HepG2 (cell line): ENCODE measurements around the gene METTL23. TPM values are rescaled to one million over a fixed set of nuclear protein-coding genes. Genes with fewer than 3 reads are reported as not detected.

ENCODE experiments used
- ARID2 ChIP-seq: sonication (generic); formaldehyde crosslinking; IDR thresholded peaks from 2 replicates; pipeline ENCODE4 v1.8.1; 2022; ENCODE audit warnings: mild to moderate bottlenecking, missing genetic modification reagents, borderline replicate concordance
- KDM5B ChIP-seq: sonication (generic); formaldehyde crosslinking; IDR thresholded peaks from 2 replicates; pipeline ENCODE4 v1.4.0; 2020; ENCODE audit warnings: missing genetic modification reagents, mild to moderate bottlenecking, borderline replicate concordance
- MIER2 ChIP-seq: IDR thresholded peaks from 2 replicates; pipeline ENCODE4 v1.6.1; 2016; ENCODE audit warnings: missing biosample characterization, missing genetic modification reagents
- MTF2 ChIP-seq: sonication (generic); formaldehyde crosslinking; IDR thresholded peaks from 2 replicates; pipeline ENCODE4 v1.5.0; 2020; ENCODE audit warnings: missing genetic modification reagents, borderline replicate concordance
- SOX13 ChIP-seq, 3 experiments: fragments of 450-650 bp in 1 of 3; sonication (generic) in 1 of 3; formaldehyde crosslinking in 1 of 3; IDR thresholded peaks in 2 of 3; conservative IDR thresholded peaks in 1 of 3; 2 replicates each; pipeline versions ENCODE4 v1.5.0 to v1.6.1; 2016 to 2020; ENCODE audit warnings: antibody characterized with exemption in 1 of 3, mild to moderate bottlenecking in 1 of 3, missing compliant biosample characterization in 1 of 3, missing genetic modification reagents in 1 of 3, moderate library complexity in 1 of 3
- ZBTB20 ChIP-seq: sonication (generic); formaldehyde crosslinking; IDR thresholded peaks from 2 replicates; pipeline ENCODE4 v1.8.1; 2023; ENCODE audit warnings: missing genetic modification reagents, low read depth, mild to moderate bottlenecking, borderline replicate concordance
- ZNF138 ChIP-seq: sonication (generic); formaldehyde crosslinking; IDR thresholded peaks from 2 replicates; pipeline ENCODE4 v1.5.0; 2020; ENCODE audit warnings: mild to moderate bottlenecking, low read depth, missing genetic modification reagents
- ZNF20 ChIP-seq: sonication (generic); formaldehyde crosslinking; IDR thresholded peaks from 2 replicates; pipeline ENCODE4 v1.4.0; 2020; ENCODE audit warnings: mild to moderate bottlenecking, moderate library complexity, missing genetic modification reagents
- ZNF350 ChIP-seq: sonication (generic); formaldehyde crosslinking; IDR thresholded peaks from 2 replicates; pipeline ENCODE4 v1.4.0; 2020; ENCODE audit warnings: mild to moderate bottlenecking, low read depth, missing genetic modification reagents, borderline replicate concordance
- ZNF563 ChIP-seq: sonication (generic); formaldehyde crosslinking; IDR thresholded peaks from 2 replicates; pipeline ENCODE4 v1.8.0; 2022; ENCODE audit warnings: mild to moderate bottlenecking, moderate library complexity, missing genetic modification reagents
- ZNF790 ChIP-seq: sonication (generic); formaldehyde crosslinking; IDR thresholded peaks from 2 replicates; pipeline ENCODE4 v1.8.0; 2022; ENCODE audit warnings: missing genetic modification reagents, mild to moderate bottlenecking, borderline replicate concordance
- polyA plus RNA-seq, 8 experiments: library from polyadenylated mRNA; depleted of rRNA in 3 of 8; stranded (reverse) in 7 of 8; unstranded in 1 of 8; fragments of >200 nt; fragmentation: Illumina TruSeq in 4 of 8; extraction: Trizol in 4 of 8; gene quantifications; 2 replicates each; pipeline versions ENCODE4 v1.2.1 to v1.2.3, GENCODE V29; 2011 to 2016; ENCODE audit warnings: low read depth in 4 of 8, missing spikeins in 1 of 8, mixed read lengths in 1 of 8; ENCODE audit not compliant: insufficient read depth in 1 of 8
- total RNA-seq, 5 experiments: library from RNA; depleted of rRNA; stranded (reverse); fragments of >200 nt; fragmentation: Illumina TruSeq; extraction: Trizol; gene quantifications; 2 replicates each; pipeline ENCODE4 v1.2.3, GENCODE V29; 2016; ENCODE audit warnings: low read depth in 1 of 5
- TF ChIP-seq, protein P1 (sequence below): sonication (generic); formaldehyde crosslinking; IDR thresholded peaks from 2 replicates; pipeline ENCODE4 v1.5.0; 2020; ENCODE audit warnings: mild to moderate bottlenecking, missing genetic modification reagents
- TF ChIP-seq, protein P2 (sequence below): sonication (generic); formaldehyde crosslinking; IDR thresholded peaks from 2 replicates; pipeline ENCODE4 v1.4.0; 2020; ENCODE audit warnings: missing genetic modification reagents
- TF ChIP-seq, protein P3 (sequence below): IDR thresholded peaks from 2 replicates; pipeline ENCODE4 v1.6.1; 2016; ENCODE audit warnings: low read depth, control low read depth
- TF ChIP-seq, protein P4 (sequence below): sonication (generic); formaldehyde crosslinking; IDR thresholded peaks from 2 replicates; pipeline ENCODE4 v1.5.0; 2020; ENCODE audit warnings: missing genetic modification reagents
- TF ChIP-seq, protein P5 (sequence below), 2 experiments: sonication (generic) in 1 of 2; formaldehyde crosslinking in 1 of 2; IDR thresholded peaks; 2 replicates each; pipeline versions ENCODE4 v1.4.0 to v1.6.1; 2018 to 2020; ENCODE audit warnings: missing genetic modification reagents in 2 of 2, borderline replicate concordance in 1 of 2, low read depth in 1 of 2, mild to moderate bottlenecking in 1 of 2, missing biosample characterization in 1 of 2

The METTL23 gene
- total and polyA plus RNA-seq, 2 of the 13 experiments (the other 11 are each of a cell fraction or from before 2014, with no cell fraction given): 39.9 to 104 TPM

DNA sequence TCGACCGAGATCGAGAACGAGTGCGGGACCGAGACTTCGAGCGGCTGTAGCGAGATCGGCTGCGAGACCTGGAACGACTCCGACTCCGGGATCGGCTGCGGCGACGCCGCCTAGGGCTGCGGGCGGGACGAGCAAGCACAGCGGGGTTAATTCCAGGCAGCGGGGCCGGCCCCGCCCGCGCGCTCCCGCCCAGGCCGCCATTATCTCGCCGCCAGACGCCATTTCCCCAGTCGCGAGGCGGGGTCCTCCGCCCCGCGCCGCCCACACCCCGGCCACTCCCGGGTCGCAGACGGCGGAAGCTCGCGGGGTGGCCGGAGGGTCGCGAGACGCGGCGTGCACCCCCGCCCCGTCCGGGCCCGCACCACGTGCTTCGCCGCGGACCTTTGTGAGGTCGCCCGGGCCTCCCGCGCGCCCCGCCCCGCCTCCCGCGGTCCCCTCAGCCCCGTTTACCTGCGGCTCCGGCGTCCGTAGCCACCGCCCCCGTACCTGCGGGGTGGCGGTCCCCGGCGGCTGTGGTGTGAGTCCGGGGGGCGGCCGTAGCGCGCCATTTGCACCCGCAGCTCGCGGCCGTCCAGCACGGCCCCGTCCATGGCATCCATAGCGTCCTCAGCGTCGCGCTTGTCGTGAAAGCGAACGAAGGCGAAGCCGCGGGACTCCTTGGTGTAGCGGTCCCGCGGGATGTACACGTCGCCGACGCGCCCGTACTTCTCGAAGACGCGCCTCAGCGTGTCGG, 9.9 kb downstream of the METTL23 start (continued):
- TF ChIP-seq, protein P1, sequence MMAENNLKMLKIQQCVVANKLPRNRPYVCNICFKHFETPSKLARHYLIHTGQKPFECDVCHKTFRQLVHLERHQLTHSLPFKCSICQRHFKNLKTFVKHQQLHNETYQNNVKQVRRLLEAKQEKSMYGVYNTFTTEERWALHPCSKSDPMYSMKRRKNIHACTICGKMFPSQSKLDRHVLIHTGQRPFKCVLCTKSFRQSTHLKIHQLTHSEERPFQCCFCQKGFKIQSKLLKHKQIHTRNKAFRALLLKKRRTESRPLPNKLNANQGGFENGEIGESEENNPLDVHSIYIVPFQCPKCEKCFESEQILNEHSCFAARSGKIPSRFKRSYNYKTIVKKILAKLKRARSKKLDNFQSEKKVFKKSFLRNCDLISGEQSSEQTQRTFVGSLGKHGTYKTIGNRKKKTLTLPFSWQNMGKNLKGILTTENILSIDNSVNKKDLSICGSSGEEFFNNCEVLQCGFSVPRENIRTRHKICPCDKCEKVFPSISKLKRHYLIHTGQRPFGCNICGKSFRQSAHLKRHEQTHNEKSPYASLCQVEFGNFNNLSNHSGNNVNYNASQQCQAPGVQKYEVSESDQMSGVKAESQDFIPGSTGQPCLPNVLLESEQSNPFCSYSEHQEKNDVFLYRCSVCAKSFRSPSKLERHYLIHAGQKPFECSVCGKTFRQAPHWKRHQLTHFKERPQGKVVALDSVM (CRISPR knock-in tag): no peak
- TF ChIP-seq, protein P2, sequence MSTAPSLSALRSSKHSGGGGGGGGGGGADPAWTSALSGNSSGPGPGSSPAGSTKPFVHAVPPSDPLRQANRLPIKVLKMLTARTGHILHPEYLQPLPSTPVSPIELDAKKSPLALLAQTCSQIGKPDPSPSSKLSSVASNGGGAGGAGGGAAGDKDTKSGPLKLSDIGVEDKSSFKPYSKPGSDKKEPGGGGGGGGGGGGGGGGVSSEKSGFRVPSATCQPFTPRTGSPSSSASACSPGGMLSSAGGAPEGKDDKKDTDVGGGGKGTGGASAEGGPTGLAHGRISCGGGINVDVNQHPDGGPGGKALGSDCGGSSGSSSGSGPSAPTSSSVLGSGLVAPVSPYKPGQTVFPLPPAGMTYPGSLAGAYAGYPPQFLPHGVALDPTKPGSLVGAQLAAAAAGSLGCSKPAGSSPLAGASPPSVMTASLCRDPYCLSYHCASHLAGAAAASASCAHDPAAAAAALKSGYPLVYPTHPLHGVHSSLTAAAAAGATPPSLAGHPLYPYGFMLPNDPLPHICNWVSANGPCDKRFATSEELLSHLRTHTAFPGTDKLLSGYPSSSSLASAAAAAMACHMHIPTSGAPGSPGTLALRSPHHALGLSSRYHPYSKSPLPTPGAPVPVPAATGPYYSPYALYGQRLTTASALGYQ (CRISPR knock-in tag): no peak
- TF ChIP-seq SOX13 (IDR thresholded peaks at IDR 0.05) (no peak), SOX13 (CRISPR knock-in tag; conservative IDR thresholded peaks at IDR 0.05 in 1 of 2, IDR thresholded peaks at IDR 0.05 in 1 of 2) (no peak), ZNF563 (CRISPR knock-in tag) (peak; percentile 56; the same call in 1 of the 2 replicates), ZNF790 (CRISPR knock-in tag) (no peak; the same call in 1 of the 2 replicates), ZNF350 (CRISPR knock-in tag) (no peak), ZNF20 (CRISPR knock-in tag) (no peak), MIER2 (CRISPR knock-in tag) (no peak), ARID2 (peak; percentile 4; the same call in 1 of the 2 replicates), ZBTB20 (CRISPR knock-in tag) (0 out of 2 replicates have a peak, but pooled peaks have one; percentile 24), MTF2 (CRISPR knock-in tag) (no peak; the same call in 1 of the 2 replicates), ZNF138 (CRISPR knock-in tag) (no peak), KDM5B (no peak)
- TF ChIP-seq, protein P3, sequence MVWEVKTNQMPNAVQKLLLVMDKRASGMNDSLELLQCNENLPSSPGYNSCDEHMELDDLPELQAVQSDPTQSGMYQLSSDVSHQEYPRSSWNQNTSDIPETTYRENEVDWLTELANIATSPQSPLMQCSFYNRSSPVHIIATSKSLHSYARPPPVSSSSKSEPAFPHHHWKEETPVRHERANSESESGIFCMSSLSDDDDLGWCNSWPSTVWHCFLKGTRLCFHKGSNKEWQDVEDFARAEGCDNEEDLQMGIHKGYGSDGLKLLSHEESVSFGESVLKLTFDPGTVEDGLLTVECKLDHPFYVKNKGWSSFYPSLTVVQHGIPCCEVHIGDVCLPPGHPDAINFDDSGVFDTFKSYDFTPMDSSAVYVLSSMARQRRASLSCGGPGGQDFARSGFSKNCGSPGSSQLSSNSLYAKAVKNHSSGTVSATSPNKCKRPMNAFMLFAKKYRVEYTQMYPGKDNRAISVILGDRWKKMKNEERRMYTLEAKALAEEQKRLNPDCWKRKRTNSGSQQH (CRISPR knock-in tag): no peak
- TF ChIP-seq, protein P4, sequence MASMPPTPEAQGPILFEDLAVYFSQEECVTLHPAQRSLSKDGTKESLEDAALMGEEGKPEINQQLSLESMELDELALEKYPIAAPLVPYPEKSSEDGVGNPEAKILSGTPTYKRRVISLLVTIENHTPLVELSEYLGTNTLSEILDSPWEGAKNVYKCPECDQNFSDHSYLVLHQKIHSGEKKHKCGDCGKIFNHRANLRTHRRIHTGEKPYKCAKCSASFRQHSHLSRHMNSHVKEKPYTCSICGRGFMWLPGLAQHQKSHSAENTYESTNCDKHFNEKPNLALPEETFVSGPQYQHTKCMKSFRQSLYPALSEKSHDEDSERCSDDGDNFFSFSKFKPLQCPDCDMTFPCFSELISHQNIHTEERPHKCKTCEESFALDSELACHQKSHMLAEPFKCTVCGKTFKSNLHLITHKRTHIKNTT (CRISPR knock-in tag): no peak
- TF ChIP-seq, protein P5, sequence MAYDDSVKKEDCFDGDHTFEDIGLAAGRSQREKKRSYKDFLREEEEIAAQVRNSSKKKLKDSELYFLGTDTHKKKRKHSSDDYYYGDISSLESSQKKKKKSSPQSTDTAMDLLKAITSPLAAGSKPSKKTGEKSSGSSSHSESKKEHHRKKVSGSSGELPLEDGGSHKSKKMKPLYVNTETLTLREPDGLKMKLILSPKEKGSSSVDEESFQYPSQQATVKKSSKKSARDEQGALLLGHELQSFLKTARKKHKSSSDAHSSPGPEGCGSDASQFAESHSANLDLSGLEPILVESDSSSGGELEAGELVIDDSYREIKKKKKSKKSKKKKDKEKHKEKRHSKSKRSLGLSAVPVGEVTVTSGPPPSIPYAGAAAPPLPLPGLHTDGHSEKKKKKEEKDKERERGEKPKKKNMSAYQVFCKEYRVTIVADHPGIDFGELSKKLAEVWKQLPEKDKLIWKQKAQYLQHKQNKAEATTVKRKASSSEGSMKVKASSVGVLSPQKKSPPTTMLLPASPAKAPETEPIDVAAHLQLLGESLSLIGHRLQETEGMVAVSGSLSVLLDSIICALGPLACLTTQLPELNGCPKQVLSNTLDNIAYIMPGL (CRISPR knock-in tag; IDR thresholded peaks at IDR 0.05; ENCODE audit: borderline replicate concordance in 1 of 2, low read depth in 1 of 2): no peak
